ENCODE data around the gene MAGEC2. TPM values are rescaled to one million over a fixed set of nuclear protein-coding genes. Genes with fewer than 3 reads are reported as not detected.

MAGEC2 gene
- total and polyA plus RNA-seq, 2 donors (not counting 1 experiment from before 2014, with no cell fraction given) = not detected

- H3K4me1 Mint-ChIP-seq = no peaks in the 10 kb centered on the region
- no peak overlapping the region for H3K4me3 Mint-ChIP-seq
- ChIA-PET CTCF (no interaction called here), POLR2A (no interaction called here)
- no peaks in the 10 kb centered on the region for H4K20me1 ChIP-seq (ENCODE audit: control insufficient read depth, insufficient read depth, low read length, poor library complexity, severe bottlenecking)
- peaks cover 3% of the 10 kb centered on the region for H3K9me3 Mint-ChIP-seq (ENCODE audit: insufficient read depth)
- DNase-seq (no peak), ATAC-seq (ENCODE audit: low read depth) (no peak)
- H3K9ac ChIP-seq (ENCODE audit: low read length) = no peak overlapping the region
- H3K36me3 ChIP-seq (replicated peaks in 1 of 2; ENCODE audit: control extremely low read depth in 1 of 2, control insufficient read depth in 1 of 2, extremely low read depth in 1 of 2, insufficient read depth in 2 of 2, low read length in 1 of 2) = no peaks in the 10 kb centered on the region
- H3K4me2 ChIP-seq (replicated peaks; ENCODE audit: low read depth, low read length, poor library complexity, severe bottlenecking) = no peak overlapping the region
- H2AFZ ChIP-seq (ENCODE audit: insufficient read depth, low read depth, low read length, poor library complexity, severe bottlenecking) = no peak overlapping the region
- WGBS (ENCODE audit: insufficient coverage) = no CpG with 5 or more reads among the region's 2 CpGs
- H3K27me3 Mint-ChIP-seq = no peaks in the 10 kb centered on the region
- H3K4me3 ChIP-seq (ENCODE audit: control extremely low read depth in 1 of 5, extremely low read depth in 1 of 5, insufficient read depth in 1 of 5, low read depth in 2 of 5, low read length in 4 of 5) = no peak overlapping the region
- H3K79me2 ChIP-seq (ENCODE audit: control insufficient read depth, insufficient read depth, low read length) = no peaks in the 10 kb centered on the region
- no peak overlapping the region for H3K27ac ChIP-seq (ENCODE audit: low read length in 2 of 2)
- intact Hi-C loops (cut with micrococcal nuclease) = no loop called here
- H3K27me3 ChIP-seq (replicated peaks in 1 of 4; ENCODE audit: control extremely low read depth in 1 of 4, control insufficient read depth in 3 of 4, insufficient read depth in 4 of 4, low read length in 3 of 4) = no peaks in the 10 kb centered on the region
- H3K4me1 ChIP-seq (ENCODE audit: control insufficient read depth in 2 of 2, insufficient read depth in 2 of 2, low read length in 2 of 2) = no peaks in the 10 kb centered on the region
- H3K9me3 ChIP-seq (ENCODE audit: control extremely low read depth in 1 of 3, control insufficient read depth in 2 of 3, insufficient read depth in 1 of 3, low read length in 2 of 3) = peaks cover 0 to 7% (median 0%) of the 10 kb centered on the region in 3 donors
- TF ChIP-seq EZH2 (IDR thresholded peaks at IDR 0.05; ENCODE audit: borderline replicate concordance, insufficient read depth, low read depth, low read length, poor library complexity, severe bottlenecking) (no peak), CTCF (IDR thresholded peaks at IDR 0.05) (no peak)
- no peak overlapping the region for H3K27ac Mint-ChIP-seq
Measured at GRCh38 chrX:142201113-142201512, 4.0 kb downstream of the MAGEC2 start.

GRCh38 chrX:142186103-142186502 is 19.0 kb downstream of the MAGEC2 start:
- no peaks in the 10 kb centered on the region for H3K4me1 ChIP-seq (ENCODE audit: control insufficient read depth in 2 of 2, insufficient read depth in 2 of 2, low read length in 2 of 2)
- H4K20me1 ChIP-seq (ENCODE audit: control insufficient read depth, insufficient read depth, low read length, poor library complexity, severe bottlenecking) = no peaks in the 10 kb centered on the region
- POLR2A ChIA-PET = no interaction called here
- H3K79me2 ChIP-seq (ENCODE audit: control insufficient read depth, insufficient read depth, low read length) = no peaks in the 10 kb centered on the region
- CTCF ChIA-PET = no interaction called here
- no peak overlapping the region for H3K4me3 Mint-ChIP-seq
- H3K4me2 ChIP-seq (replicated peaks; ENCODE audit: low read depth, low read length, poor library complexity, severe bottlenecking) = no peak overlapping the region
- H3K27me3 ChIP-seq (replicated peaks in 1 of 4; ENCODE audit: control extremely low read depth in 1 of 4, control insufficient read depth in 3 of 4, insufficient read depth in 4 of 4, low read length in 3 of 4) = no peaks in the 10 kb centered on the region
- H3K27me3 Mint-ChIP-seq = no peaks in the 10 kb centered on the region
- no peak overlapping the region for H2AFZ ChIP-seq (ENCODE audit: insufficient read depth, low read depth, low read length, poor library complexity, severe bottlenecking)
- no peak overlapping the region for H3K27ac ChIP-seq (ENCODE audit: low read length in 2 of 2)
- H3K4me3 ChIP-seq (ENCODE audit: control extremely low read depth in 1 of 5, extremely low read depth in 1 of 5, insufficient read depth in 1 of 5, low read depth in 2 of 5, low read length in 4 of 5) = no peak overlapping the region
- no CpG with 5 or more reads among the region's 2 CpGs for WGBS (ENCODE audit: insufficient coverage)
- no peaks in the 10 kb centered on the region for H3K4me1 Mint-ChIP-seq
- ATAC-seq (ENCODE audit: low read depth) (no peak), DNase-seq (no peak)
- no peak overlapping the region for H3K9ac ChIP-seq (ENCODE audit: low read length)
- no peak overlapping the region for H3K27ac Mint-ChIP-seq
- no peak for TF ChIP-seq CTCF (IDR thresholded peaks at IDR 0.05)
- intact Hi-C loops (cut with micrococcal nuclease) = no loop called here
- H3K9me3 Mint-ChIP-seq (ENCODE audit: insufficient read depth) = no peaks in the 10 kb centered on the region
- no peaks in the 10 kb centered on the region for H3K9me3 ChIP-seq (ENCODE audit: control extremely low read depth in 1 of 3, control insufficient read depth in 2 of 3, insufficient read depth in 1 of 3, low read length in 2 of 3)
- H3K36me3 ChIP-seq (replicated peaks in 1 of 2; ENCODE audit: control extremely low read depth in 1 of 2, control insufficient read depth in 1 of 2, extremely low read depth in 1 of 2, insufficient read depth in 2 of 2, low read length in 1 of 2) = no peaks in the 10 kb centered on the region
